ENCODE data around the gene UBC.

The UBC gene

DNA sequence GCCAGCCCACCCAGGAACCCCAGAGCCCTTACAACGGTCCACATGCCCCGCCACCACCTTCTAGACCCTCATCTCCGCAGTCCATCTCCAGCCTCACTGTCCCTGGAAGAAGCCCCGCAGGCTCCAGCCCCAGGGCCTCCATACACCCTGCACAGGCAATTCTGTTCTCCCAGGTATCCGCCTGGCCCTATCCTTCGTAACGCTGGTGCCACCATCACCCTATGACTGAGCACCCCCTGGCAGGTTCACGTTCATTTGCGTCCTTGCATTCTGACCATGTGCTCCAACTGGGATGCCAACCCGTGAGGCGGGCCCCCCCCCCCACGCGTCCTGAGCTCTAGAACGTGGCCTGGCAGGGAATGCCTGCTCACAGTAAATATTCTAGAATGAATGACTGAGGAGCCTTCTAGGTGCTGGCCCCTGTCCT, 50.1 kb downstream of the UBC start:
- DNase-seq (ENCODE audit: low read depth in 2 of 2) = no peak

DNA sequence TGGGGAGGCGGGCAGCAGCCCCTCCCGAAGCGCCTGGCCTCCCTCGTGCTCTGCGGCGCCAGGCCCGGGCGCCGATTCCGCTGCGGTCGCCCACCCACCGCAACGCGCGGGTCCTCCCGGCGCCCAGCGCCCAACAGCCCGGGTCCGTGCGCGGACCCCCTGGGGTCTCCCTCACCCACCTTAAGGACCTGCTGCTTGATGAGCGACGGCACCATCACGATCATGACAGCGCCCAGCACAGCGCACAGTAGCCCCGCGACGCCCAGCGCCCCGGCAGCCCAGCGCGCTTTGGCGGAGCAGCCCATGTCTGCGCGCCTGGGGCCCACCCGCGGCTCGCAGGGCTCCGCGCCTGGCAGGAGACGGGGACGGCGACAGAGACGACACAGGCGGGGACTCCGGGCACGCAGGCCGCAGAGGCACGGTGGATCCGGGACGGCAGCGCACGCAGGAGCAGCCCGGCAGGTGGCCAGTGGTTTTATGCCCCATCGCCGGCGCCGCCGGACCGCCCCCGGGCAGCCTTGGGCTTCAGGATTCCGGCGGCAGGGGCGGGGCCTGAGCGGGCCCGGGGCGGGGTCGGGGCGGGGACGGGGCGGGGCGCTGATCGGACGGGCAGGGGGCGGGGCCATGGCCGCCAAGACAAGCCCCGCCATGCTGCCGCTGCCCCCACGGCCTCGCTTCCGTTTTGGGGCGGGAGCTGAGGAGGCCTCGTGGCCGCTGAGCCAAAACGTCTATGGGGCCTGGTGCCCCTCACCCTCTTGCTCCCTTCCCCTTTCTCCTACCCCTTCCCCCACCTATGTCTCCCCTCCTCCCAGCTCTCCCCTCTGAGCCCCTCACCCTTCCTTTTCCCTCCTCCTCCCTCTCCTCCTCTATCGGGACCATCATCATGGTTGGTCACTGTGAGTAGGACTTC, 50.8 kb downstream of the UBC start, which contains the start of gene SCARB1:
Gene SCARB1, minus strand, starts transcription at position 449 of the 910 bp plus-strand sequence. Its CDS starts 144 bp downstream, at position 305.
- peak; percentile 71 to 73 for DNase-seq (ENCODE audit: low read depth in 2 of 2)

DNA sequence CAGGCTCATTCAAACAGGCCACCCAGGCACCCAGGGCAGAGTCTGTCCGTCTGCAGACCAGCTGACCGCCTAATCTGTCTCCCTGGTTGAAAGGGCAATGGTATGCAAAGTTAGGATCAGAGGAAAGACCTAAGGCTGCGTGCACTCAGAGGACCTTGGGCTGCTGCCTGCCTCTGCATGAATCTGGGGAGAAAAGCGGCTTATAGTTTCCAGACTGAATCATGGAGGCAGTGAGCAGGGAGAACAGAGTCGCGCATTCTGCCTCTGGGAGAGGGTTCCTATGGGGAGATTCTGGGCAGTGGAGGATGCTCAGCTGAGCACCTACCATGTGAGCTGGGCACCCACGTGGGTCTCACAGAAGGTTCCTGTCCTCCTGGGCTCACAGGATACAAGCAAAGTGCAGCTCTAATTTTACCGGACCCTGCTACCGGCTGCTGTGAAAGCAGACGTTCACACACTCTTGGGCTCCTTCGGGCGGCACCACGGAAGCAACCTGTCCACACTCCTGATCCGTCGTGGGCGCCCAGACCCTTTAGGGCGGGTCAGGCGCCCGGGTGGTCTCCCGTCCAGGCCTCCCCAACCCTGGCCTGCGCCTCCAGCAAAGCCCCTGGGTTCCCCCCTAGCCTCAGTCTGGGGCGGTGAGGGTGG, 51.6 kb downstream of the UBC start:
- DNase-seq (ENCODE audit: low read depth in 2 of 2) = peak in 1 of 2 donors; percentile 10

DNA sequence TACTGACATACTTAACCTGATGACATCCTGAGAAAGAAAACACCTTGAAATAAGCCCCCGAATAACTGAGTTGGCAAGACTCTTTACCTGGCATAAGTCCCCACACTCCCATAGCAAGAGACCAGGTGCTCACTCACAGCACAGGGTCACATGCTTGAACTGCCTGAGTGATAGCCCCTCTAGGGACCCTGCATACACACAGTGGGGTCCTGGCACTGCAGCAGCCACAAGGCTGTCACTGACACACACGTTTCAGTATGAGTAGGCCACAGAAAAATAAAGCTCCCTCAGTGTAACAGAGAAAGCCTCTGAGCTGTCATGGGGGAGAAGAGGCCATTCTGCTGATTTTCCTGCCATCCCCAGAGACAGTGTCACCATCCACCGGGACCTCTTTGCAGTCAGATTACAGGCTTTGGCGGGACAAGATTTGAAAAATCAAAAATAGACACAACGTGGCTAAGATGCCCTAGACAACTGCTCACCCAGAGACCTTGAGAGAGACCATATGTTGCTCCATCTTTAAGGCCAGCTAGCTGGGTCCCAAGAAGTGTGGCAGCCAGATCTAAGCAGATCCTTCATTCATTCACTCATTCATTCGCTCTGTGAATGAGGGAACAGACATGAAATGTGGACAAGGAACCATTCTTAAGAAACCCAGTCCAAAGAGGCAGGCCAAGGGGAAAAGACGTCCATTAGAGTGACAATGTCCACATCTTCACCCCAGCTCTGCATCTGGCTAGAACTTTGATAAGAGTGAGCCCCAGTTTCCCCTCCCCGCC, 52.4 kb downstream of the UBC start:
- DNase-seq (ENCODE audit: low read depth in 2 of 2) = no peak

Measured in stimulated activated CD8-positive, alpha-beta memory T cell treated with anti-CD3 and anti-CD28 coated beads, Interleukin-15, amount 100 ng/mL, for 48 hours (primary cell).